Naive B cell (primary cell): Measurements from ENCODE around the gene PARP15. TPM values are rescaled to one million over a fixed set of nuclear protein-coding genes. Genes with fewer than 3 reads are reported as not detected.

ENCODE experiments used
- ATAC-seq, 2 donors: fragments of 150-1000 bp; cut with Tn5 transposase; 2 replicates each; pipeline ENCODE4 v1.10.0; 2021; ENCODE audit warnings: low read depth in 2 of 2, mild to moderate bottlenecking in 2 of 2, moderate library complexity in 2 of 2
- DNase-seq: peaks from one replicate; pipeline ENCODE4 v3.0.0; 2022
- H3K27ac Mint-ChIP-seq, 6 donors: one replicate each; pipeline ENCODE4 v1.8.0; 2020 to 2022; ENCODE audit warnings: mild to moderate bottlenecking in 6 of 6, mixed read lengths in 6 of 6, moderate library complexity in 5 of 6, inconsistent platforms in 2 of 6
- H3K27me3 Mint-ChIP-seq, 3 donors: one replicate each; pipeline ENCODE4 v1.8.0; 2021 to 2022; ENCODE audit warnings: mixed read lengths in 3 of 3, mild to moderate bottlenecking in 1 of 3
- H3K36me3 Mint-ChIP-seq, 2 donors: one replicate each; pipeline ENCODE4 v1.8.0; 2020 to 2022; ENCODE audit warnings: mixed read lengths in 2 of 2, inconsistent platforms in 1 of 2, mild to moderate bottlenecking in 1 of 2
- H3K4me1 Mint-ChIP-seq, 3 donors: one replicate each; pipeline ENCODE4 v1.8.0; 2020 to 2022; ENCODE audit warnings: mixed read lengths in 3 of 3, inconsistent platforms in 1 of 3, mild to moderate bottlenecking in 1 of 3, moderate library complexity in 1 of 3
- H3K4me3 Mint-ChIP-seq, 8 donors: one replicate each; pipeline ENCODE4 v1.8.0; 2020 to 2022; ENCODE audit warnings: mild to moderate bottlenecking in 8 of 8, mixed read lengths in 8 of 8, moderate library complexity in 8 of 8, inconsistent platforms in 2 of 8
- H3K9me3 Mint-ChIP-seq, 7 donors: one replicate each; pipeline ENCODE4 v1.8.0; 2020 to 2022; ENCODE audit warnings: mixed read lengths in 7 of 7, mild to moderate bottlenecking in 5 of 7, inconsistent platforms in 2 of 7, moderate library complexity in 1 of 7
- polyA plus RNA-seq, 6 donors: library from polyadenylated mRNA; unstranded; fragments of 300-500 nt; fragmentation: Illumina TruSeq; gene quantifications; one replicate each; pipeline ENCODE4 v1.2.3, GENCODE V29; 2021; ENCODE audit warnings: low read depth in 6 of 6

The PARP15 gene
- polyA plus RNA-seq, 6 donors from 2014 or later, result 10.9 to 24.4 (median 17.8) TPM

DNA sequence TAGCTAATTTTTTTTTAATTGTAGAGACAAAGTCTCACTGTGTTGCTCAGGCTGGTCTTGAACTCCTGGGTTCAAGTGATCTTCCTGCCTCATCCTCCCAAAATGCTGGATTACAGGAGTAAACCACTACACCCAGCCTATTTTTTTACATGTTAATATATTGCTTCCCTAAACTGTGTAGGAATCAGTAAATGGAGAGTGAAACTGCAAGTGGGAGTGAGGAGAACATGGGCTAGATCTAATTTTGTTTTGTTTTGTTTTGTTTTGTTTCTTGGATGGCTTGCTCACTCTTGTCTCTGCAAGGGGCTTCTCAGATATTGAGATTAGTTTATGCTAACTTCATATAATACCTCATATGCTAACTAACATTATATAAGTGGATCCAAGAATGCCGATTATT lies 31.5 kb downstream of the PARP15 start:
- Mint-ChIP-seq H3K27ac (peak overlapping the region in 4 of 6 donors; percentile 51 to 65 (median 61)), H3K4me3 (no peak overlapping the region), H3K9me3 (no peaks in the 10 kb centered on the region), H3K4me1 (peaks cover 26 to 39% (median 31%) of the 10 kb centered on the region in 3 donors), H3K36me3 (peaks cover 31 to 35% of the 10 kb centered on the region in 2 donors), H3K27me3 (no peaks in the 10 kb centered on the region)
- no peak for ATAC-seq
- DNase-seq, result no peak

DNA sequence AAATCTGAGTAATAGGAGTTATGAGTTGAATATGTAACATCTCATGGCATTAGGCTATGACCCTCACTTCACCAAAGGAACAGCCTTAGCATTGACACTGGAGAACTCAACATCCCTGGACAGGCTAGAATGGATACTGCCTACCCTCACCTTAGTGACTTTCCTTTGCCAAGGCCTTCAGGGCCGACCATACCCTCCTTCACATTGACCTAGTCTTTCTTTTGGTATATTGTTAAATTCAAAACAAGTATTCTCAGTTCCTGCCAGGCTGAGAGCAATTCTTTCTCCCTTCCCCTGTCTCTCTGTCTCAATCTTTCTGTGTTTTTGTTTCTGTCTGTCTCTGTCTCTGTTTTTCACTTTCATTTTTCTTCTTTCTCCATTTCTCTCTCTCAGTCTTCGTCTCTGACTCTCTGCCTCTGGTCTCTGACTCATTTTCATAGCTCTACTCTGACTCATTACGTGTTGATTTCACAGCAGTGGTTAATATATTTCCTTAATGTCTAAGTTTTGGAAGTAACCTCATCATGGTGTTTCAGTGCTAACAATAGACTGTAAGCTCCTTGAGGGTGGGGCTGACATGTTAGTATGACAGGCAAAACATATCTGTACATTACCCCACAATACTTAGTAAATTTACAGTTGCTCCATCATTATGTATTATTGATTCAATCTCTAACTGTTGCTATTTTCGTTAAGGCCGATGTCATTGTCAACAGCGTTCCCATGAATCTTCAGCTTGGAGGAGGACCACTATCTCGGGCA lies 32.5 kb downstream of the PARP15 start:
- Mint-ChIP-seq H3K27ac (peak overlapping the region; percentile 47 to 86 (median 75)), H3K9me3 (no peaks in the 10 kb centered on the region), H3K27me3 (no peaks in the 10 kb centered on the region), H3K4me1 (peaks cover 22 to 30% (median 24%) of the 10 kb centered on the region in 3 donors), H3K36me3 (peaks cover 27 to 35% of the 10 kb centered on the region in 2 donors), H3K4me3 (peak overlapping the region in 1 of 8 donors; percentile 54)
- ATAC-seq (peak in 1 of 2 donors; percentile 25), DNase-seq (no peak)

DNA sequence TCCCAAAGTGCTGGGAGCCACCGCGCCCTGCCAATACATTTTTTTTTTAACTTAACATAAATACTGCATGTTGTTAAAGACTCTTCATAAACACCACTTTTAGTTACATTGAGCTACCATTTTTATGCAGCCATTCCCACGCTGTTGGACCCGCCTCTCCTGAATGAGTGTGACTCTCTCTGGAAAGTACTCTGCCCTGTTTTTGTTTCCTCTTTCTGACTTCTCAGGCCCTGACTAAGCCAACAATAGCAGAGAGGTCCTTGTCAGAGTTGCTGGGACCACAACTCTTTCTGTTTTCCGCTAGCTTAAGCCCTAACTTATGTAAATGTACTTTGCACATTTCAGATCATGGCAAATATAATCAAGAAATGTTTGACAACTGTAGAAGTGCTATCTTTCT lies 35.2 kb downstream of the PARP15 start:
- no peak for ATAC-seq
- Mint-ChIP-seq H3K27ac (peak overlapping the region in 3 of 6 donors; percentile 54 to 75 (median 73)), H3K4me3 (no peak overlapping the region), H3K27me3 (no peaks in the 10 kb centered on the region), H3K9me3 (no peaks in the 10 kb centered on the region), H3K4me1 (peaks cover 16 to 43% (median 17%) of the 10 kb centered on the region in 3 donors), H3K36me3 (peaks cover 40 to 45% of the 10 kb centered on the region in 2 donors)
- no peak for DNase-seq

- peaks cover 41 to 50% of the 10 kb centered on the region in 2 donors for H3K36me3 Mint-ChIP-seq
- no peaks in the 10 kb centered on the region for H3K27me3 Mint-ChIP-seq
- peak overlapping the region in 3 of 6 donors; percentile 54 to 79 (median 69) for H3K27ac Mint-ChIP-seq
- no peaks in the 10 kb centered on the region for H3K9me3 Mint-ChIP-seq
- ATAC-seq (no peak), DNase-seq (no peak)
- H3K4me3 Mint-ChIP-seq, result no peak overlapping the region
- peaks cover 18 to 52% (median 26%) of the 10 kb centered on the region in 3 donors for H3K4me1 Mint-ChIP-seq
Observed at GRCh38 chr3:122615303-122615702, 37.9 kb downstream of the PARP15 start.

GRCh38 chr3:122618614-122619013 lies 41.2 kb downstream of the PARP15 start:
- peak overlapping the region in 1 of 8 donors; percentile 14 for H3K4me3 Mint-ChIP-seq
- no peak for ATAC-seq
- no peak for DNase-seq
- H3K4me1 Mint-ChIP-seq, result peaks cover 48 to 75% (median 58%) of the 10 kb centered on the region in 3 donors
- H3K27ac Mint-ChIP-seq, result peak overlapping the region in 4 of 6 donors; percentile 54 to 87 (median 82)
- H3K27me3 Mint-ChIP-seq, result no peaks in the 10 kb centered on the region
- H3K36me3 Mint-ChIP-seq, result peaks cover 42 to 50% of the 10 kb centered on the region in 2 donors
- peaks cover 0 to 2% (median 0%) of the 10 kb centered on the region in 7 donors for H3K9me3 Mint-ChIP-seq

- Mint-ChIP-seq H3K27ac (peak overlapping the region in 1 of 6 donors; percentile 70), H3K9me3 (peaks cover 0 to 2% (median 0%) of the 10 kb centered on the region in 7 donors), H3K36me3 (peaks cover 44 to 51% of the 10 kb centered on the region in 2 donors), H3K4me3 (no peak overlapping the region), H3K27me3 (no peaks in the 10 kb centered on the region), H3K4me1 (peaks cover 51 to 80% (median 62%) of the 10 kb centered on the region in 3 donors)
- DNase-seq (no peak), ATAC-seq (no peak)
Observed at GRCh38 chr3:122619040-122619439, 41.6 kb downstream of the PARP15 start.

- peaks cover 51 to 82% (median 62%) of the 10 kb centered on the region in 3 donors for H3K4me1 Mint-ChIP-seq
- peaks cover 0 to 2% (median 0%) of the 10 kb centered on the region in 7 donors for H3K9me3 Mint-ChIP-seq
- H3K4me3 Mint-ChIP-seq, result peak overlapping the region in 3 of 8 donors; percentile 12 to 73 (median 26)
- H3K27ac Mint-ChIP-seq, result peak overlapping the region in 5 of 6 donors; percentile 72 to 94 (median 84)
- H3K36me3 Mint-ChIP-seq, result peaks cover 41 to 46% of the 10 kb centered on the region in 2 donors
- no peak for ATAC-seq
- no peaks in the 10 kb centered on the region for H3K27me3 Mint-ChIP-seq
- no peak for DNase-seq
Observed at GRCh38 chr3:122620399-122620798, 42.9 kb downstream of the PARP15 start.

DNA sequence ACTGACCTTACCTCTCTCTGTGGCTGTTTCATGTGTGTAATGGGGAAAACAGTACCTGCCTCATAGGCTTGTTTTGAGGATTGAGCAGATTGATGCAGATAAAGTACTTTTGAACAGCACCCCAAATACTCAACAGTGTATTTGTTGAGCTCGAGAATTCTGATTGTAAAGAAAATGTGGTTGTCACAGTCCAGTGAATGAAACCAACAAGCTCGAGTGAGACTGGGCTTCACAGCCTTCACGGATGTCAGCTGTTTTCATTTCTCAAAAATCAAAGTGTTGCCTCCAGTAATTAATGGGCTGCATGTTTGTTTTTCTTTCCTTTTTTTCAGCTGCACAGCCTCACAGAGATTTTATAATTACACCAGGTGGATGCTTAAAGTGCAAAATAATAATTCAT lies 43.7 kb downstream of the PARP15 start:
- DNase-seq, result peak; percentile 43
- ATAC-seq, result peak; percentile 68 to 73
- Mint-ChIP-seq H3K36me3 (peaks cover 39 to 46% of the 10 kb centered on the region in 2 donors), H3K9me3 (peaks cover 0 to 2% (median 0%) of the 10 kb centered on the region in 7 donors), H3K27me3 (no peaks in the 10 kb centered on the region), H3K4me3 (peak overlapping the region; percentile 19 to 82 (median 62)), H3K4me1 (peaks cover 51 to 75% (median 62%) of the 10 kb centered on the region in 3 donors), H3K27ac (peak overlapping the region; percentile 72 to 93 (median 92))

DNA sequence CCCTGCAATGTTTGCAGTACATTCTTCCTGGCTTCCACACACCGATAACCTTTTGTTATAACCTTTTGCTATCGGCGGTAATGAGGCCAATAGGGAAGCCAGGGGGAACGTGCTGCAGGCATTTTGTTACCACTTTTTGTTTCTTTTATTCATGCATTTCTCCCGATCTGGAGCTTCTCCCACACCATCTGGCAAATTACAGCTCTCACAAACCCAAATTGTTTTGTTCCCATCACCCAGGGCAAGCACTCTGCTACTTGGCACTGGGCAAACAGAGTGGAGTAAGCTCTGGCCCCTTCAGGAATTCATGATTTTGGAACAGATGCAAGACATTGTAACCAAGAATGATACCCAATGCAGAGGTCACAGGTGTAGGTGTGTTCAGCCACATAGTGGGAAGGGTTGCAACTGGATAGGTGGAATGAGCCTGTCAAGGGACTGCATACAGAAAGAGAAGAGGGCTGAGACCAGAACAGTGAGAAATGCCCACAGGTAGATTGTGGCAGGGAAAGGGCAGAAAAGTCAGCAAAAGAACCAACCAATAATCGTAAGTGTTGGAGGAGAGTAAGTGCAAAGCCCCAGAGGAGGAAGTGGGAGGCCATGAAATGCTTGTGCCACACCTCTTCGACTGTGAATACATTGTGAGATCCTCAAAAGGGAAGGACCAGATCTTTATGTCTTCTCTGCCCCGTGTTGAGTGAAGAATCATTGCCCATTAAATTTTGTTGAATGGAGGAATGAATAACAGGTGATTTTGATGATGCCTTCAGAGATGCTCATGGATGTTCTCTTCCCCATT lies 45.8 kb downstream of the PARP15 start:
- peak overlapping the region; percentile 38 to 93 (median 76) for H3K27ac Mint-ChIP-seq
- H3K9me3 Mint-ChIP-seq, result peaks cover 0 to 2% (median 0%) of the 10 kb centered on the region in 7 donors
- DNase-seq, result no peak
- H3K36me3 Mint-ChIP-seq, result peaks cover 43 to 58% of the 10 kb centered on the region in 2 donors
- peak; percentile 44 to 52 for ATAC-seq
- H3K27me3 Mint-ChIP-seq, result no peaks in the 10 kb centered on the region
- peak overlapping the region in 4 of 8 donors; percentile 24 to 79 (median 38) for H3K4me3 Mint-ChIP-seq
- peaks cover 48 to 70% (median 60%) of the 10 kb centered on the region in 3 donors for H3K4me1 Mint-ChIP-seq

DNA sequence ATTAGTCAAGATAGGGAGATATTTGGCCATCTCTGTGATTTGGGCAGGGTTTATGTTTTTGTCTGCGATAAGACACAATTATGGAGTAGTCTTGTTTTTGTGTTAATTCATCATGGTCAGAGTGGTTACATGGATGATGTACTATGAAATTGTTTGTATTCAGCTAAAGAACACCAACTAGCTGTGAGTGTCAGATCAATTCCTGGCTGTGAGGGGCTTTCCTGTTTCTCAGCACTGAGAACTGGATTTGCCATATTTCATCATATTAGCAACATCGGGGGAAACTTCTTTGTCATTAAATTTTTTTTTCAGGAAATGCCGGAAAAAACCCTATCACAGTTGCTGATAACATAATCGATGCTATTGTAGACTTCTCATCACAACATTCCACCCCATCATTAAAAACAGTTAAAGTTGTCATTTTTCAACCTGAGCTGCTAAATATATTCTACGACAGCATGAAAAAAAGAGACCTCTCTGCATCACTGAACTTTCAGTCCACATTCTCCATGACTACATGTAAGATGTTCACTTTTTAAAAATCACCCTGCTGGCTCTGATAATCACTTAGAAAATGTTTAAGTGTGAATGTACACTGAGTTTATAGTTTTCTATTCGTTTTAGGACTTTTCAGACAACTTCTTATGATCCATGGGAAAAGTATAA lies 49.2 kb downstream of the PARP15 start:
- H3K4me3 Mint-ChIP-seq, result no peak overlapping the region
- H3K27ac Mint-ChIP-seq, result peak overlapping the region in 4 of 6 donors; percentile 51 to 76 (median 55)
- H3K36me3 Mint-ChIP-seq, result peaks cover 41 to 55% of the 10 kb centered on the region in 2 donors
- H3K4me1 Mint-ChIP-seq, result peaks cover 27 to 38% (median 31%) of the 10 kb centered on the region in 3 donors
- DNase-seq, result no peak
- no peaks in the 10 kb centered on the region for H3K27me3 Mint-ChIP-seq
- H3K9me3 Mint-ChIP-seq, result peaks cover 0 to 2% (median 0%) of the 10 kb centered on the region in 7 donors
- ATAC-seq, result no peak

DNA sequence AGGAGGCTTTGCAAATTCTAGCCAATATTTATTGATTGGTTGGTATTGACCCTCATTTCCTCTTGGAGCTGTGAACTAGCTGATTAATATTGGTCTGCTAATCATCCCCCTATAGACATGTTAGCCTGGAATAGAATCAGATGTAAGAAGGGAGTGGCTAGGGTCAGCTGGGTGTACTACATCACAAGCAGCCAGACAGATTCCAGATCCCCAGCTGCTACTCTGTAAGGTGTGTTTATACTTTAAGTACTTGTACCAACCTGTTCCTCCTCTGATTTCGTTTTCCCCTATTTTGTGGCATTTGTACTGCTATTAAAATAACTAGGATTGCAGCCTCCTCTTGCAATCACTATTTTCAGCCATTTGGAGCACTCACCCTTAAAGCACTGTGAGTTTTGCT lies 49.9 kb downstream of the PARP15 start:
- DNase-seq (no peak), ATAC-seq (no peak)
- peaks cover 0 to 2% (median 0%) of the 10 kb centered on the region in 7 donors for H3K9me3 Mint-ChIP-seq
- H3K36me3 Mint-ChIP-seq, result peaks cover 36 to 49% of the 10 kb centered on the region in 2 donors
- H3K27ac Mint-ChIP-seq, result peak overlapping the region in 5 of 6 donors; percentile 10 to 76 (median 72)
- H3K4me1 Mint-ChIP-seq, result peaks cover 21 to 31% (median 24%) of the 10 kb centered on the region in 3 donors
- H3K27me3 Mint-ChIP-seq, result no peaks in the 10 kb centered on the region
- H3K4me3 Mint-ChIP-seq, result no peak overlapping the region

DNA sequence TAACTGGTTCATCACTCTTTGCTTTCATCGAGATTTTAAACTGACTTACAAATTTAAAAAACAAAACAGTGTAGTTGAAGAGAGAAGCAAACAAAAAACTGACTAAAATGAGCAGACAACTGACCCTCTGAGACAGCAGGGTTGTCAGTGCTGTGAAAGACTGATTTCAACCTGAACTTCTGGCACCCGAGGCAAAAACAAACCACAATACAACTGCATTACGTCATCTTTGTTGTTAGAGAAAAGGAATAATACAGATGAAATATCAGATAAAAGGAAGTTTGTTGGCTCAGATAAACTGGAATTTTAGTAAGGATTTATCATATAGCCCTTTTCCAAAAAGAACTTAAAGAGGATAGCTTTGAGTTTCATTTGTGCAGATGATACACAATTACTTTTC lies 51.1 kb downstream of the PARP15 start:
- peak overlapping the region in 2 of 6 donors; percentile 2 to 5 for H3K27ac Mint-ChIP-seq
- no peak for ATAC-seq
- no peak for DNase-seq
- H3K4me1 Mint-ChIP-seq, result peaks cover 10 to 19% (median 11%) of the 10 kb centered on the region in 3 donors
- H3K27me3 Mint-ChIP-seq, result no peaks in the 10 kb centered on the region
- no peak overlapping the region for H3K4me3 Mint-ChIP-seq
- no peaks in the 10 kb centered on the region for H3K9me3 Mint-ChIP-seq
- H3K36me3 Mint-ChIP-seq, result peaks cover 24 to 36% of the 10 kb centered on the region in 2 donors

GRCh38 chr3:122629763-122630162 lies 52.3 kb downstream of the PARP15 start:
- Mint-ChIP-seq H3K27ac (no peak overlapping the region), H3K4me3 (no peak overlapping the region), H3K27me3 (no peaks in the 10 kb centered on the region), H3K4me1 (peaks cover 13 to 21% (median 16%) of the 10 kb centered on the region in 3 donors), H3K9me3 (no peaks in the 10 kb centered on the region), H3K36me3 (peaks cover 29 to 43% of the 10 kb centered on the region in 2 donors)
- DNase-seq (no peak), ATAC-seq (no peak)
